Sigmoid colon (tissue), 4 donors: Measurements from ENCODE around the gene ANXA2R.

Experiments
- EP300 ChIP-seq, 4 donors: sonication (generic); formaldehyde crosslinking; IDR thresholded peaks; one replicate each; pipeline ENCODE4 v1.6.1; 2017; ENCODE audit warnings: antibody characterized with exemption in 4 of 4
- POLR2A ChIP-seq, 2 donors: fragments of 450-650 bp; IDR thresholded peaks; one replicate each; pipeline ENCODE4 v1.6.1; 2016; ENCODE audit warnings: antibody characterized with exemption in 2 of 2, mild to moderate bottlenecking in 2 of 2, moderate library complexity in 2 of 2
- POLR2AphosphoS5 ChIP-seq, 4 donors: sonication (generic); formaldehyde crosslinking; IDR thresholded peaks; one replicate each; pipeline ENCODE4 v1.6.1; 2017; ENCODE audit warnings: antibody characterized with exemption in 4 of 4
- TF ChIP-seq, protein P1 (sequence below), 4 experiments: fragments of 450-650 bp in 3 of 4; fragments of 200-600 bp in 1 of 4; IDR thresholded peaks; one replicate each; pipeline ENCODE4 v1.5.1; 2016 to 2019; ENCODE audit warnings: antibody characterized with exemption in 4 of 4, mild to moderate bottlenecking in 3 of 4, moderate library complexity in 2 of 4

DNA sequence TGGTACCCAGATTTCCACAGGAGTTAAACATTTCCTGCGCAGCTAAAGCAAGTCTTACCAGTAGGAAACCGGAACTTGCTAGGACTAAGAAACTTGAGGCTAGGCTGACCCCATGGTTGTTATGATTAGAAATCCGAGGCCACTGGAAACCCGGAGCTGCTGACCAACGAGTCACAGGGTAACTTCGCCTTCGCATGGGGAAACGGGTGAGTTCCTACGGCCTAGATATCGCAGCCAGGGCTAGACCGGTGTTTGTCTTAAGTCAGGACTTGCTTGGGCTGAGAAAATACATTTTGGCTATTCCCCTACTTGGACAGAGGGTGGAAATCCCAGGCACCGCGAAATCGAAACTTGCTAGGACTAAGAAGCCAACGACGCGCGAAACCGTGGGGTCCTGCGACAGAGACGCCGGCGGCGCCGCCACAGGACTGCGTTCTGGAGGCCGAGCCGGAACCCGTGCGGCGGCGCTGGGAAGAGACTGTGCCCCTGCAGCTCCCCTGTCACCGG lies 1.6 kb upstream of the ANXA2R start:
- TF ChIP-seq, protein P1, sequence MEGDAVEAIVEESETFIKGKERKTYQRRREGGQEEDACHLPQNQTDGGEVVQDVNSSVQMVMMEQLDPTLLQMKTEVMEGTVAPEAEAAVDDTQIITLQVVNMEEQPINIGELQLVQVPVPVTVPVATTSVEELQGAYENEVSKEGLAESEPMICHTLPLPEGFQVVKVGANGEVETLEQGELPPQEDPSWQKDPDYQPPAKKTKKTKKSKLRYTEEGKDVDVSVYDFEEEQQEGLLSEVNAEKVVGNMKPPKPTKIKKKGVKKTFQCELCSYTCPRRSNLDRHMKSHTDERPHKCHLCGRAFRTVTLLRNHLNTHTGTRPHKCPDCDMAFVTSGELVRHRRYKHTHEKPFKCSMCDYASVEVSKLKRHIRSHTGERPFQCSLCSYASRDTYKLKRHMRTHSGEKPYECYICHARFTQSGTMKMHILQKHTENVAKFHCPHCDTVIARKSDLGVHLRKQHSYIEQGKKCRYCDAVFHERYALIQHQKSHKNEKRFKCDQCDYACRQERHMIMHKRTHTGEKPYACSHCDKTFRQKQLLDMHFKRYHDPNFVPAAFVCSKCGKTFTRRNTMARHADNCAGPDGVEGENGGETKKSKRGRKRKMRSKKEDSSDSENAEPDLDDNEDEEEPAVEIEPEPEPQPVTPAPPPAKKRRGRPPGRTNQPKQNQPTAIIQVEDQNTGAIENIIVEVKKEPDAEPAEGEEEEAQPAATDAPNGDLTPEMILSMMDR (IDR thresholded peaks at IDR 0.05), result no peak
- TF ChIP-seq POLR2A (IDR thresholded peaks at IDR 0.05), result no peak
- TF ChIP-seq POLR2AphosphoS5 (IDR thresholded peaks at IDR 0.05), result peak; percentile 7 to 38 (median 34)
- no peak for TF ChIP-seq EP300 (IDR thresholded peaks at IDR 0.05)
